Urothelium cell line (cell line): Measurements from ENCODE around the gene ARL15.

Source experiments
- DNase-seq: peaks from one replicate; pipeline ENCODE4 v3.0.0; 2011; ENCODE audit warnings: low spot score, mixed read lengths
- FAIRE-seq: peaks from 2 replicates; lab custom pipeline; 2011; peaks lifted over from hg19 to GRCh38; lab: Jason Lieb, UNC

Gene ARL15

DNA sequence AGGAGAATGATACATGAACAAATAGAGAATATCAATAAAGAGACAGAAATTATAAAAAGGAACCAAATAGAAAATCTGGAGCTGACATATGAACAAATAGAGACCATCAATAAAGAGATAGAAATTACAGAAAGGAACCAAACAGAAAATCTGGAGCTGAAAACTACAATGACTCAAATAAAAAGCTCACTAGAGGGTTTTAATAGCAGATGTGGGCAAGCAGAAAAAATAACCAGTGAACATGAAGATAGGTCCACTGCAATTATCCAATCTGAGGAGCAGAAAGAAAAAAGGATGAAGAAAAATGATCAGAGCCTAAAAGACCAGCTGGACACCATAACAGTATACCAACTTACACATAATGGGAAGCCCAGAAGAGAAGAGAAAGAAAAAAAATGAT, 353.7 kb downstream of the ARL15 start:
- FAIRE-seq: no peak

GRCh38 chr5:53956196-53956595, 354.2 kb downstream of the ARL15 start:
- FAIRE-seq (no peak), DNase-seq (no peak)

More for the DNA sequence above, 353.7 kb downstream of the ARL15 start:
- DNase-seq: no peak

- FAIRE-seq (no peak), DNase-seq (no peak)
These were observed 359.8 kb downstream of the ARL15 start for GRCh38 chr5:53950621-53951020.

- FAIRE-seq (no peak), DNase-seq (no peak)
These were observed 361.8 kb downstream of the ARL15 start for GRCh38 chr5:53948598-53948997.

DNA sequence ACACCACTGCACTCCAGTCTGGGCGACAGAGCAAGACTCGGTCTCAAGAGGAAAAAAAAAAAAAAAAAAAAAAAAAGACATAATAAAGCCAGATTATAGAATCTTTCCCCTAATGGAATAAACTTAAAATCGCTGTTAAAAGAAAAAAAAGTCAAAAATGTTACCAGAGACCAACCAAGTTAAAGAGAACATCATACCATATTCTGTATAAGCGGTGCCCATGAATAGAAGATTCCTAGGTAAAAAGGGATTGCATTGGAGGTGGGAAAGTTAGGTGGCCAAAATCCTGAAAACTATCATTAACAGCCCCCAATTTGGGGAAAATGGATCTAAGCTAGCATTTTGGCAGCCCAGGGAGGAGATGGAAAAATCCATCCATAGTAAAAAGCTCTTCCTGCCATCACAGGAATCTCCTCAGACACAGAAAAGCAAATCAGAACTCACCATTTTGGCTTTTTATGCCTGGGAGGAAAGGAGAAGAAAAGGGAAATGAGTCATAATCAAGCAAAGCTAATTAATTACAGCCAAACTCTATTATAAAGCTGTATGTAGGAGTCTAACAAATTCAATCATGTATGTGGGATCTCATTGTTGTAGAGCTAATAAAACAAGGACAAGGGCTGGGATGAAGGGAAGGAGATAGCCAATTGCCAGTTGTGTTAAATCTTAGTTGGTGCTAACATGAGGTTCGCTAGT, 363.8 kb downstream of the ARL15 start:
- DNase-seq (no peak), FAIRE-seq (no peak)

GRCh38 chr5:53944981-53945380, 365.4 kb downstream of the ARL15 start:
- no peak for FAIRE-seq
- no peak for DNase-seq

- FAIRE-seq: no peak
- DNase-seq: no peak
These were observed 366.4 kb downstream of the ARL15 start for GRCh38 chr5:53943938-53944337.

GRCh38 chr5:53942724-53943123, 367.6 kb downstream of the ARL15 start:
- DNase-seq (peak; percentile 29), FAIRE-seq (no peak)

DNA sequence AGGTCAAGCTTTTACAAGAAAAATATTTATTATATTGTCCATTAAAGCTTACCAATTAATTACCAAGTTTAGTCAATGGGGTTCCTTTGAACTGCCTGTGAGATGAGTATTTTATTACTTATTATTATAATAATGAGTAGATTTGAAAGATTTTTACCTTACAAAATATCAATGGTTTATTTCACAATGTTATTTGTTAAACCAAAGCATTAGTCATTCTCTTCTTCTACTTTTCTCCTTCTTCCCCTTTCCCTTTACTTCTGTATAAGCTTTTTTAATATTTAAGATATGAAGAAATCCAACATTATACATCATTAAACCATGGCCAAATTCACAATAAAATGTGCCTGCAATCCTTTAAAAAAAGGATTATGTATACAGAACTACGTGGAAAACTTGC, 369.5 kb downstream of the ARL15 start:
- no peak for DNase-seq
- no peak for FAIRE-seq

- DNase-seq (no peak), FAIRE-seq (no peak)
These were observed 372.9 kb downstream of the ARL15 start for GRCh38 chr5:53937467-53937866.

- FAIRE-seq: no peak
These were observed 373.7 kb downstream of the ARL15 start for GRCh38 chr5:53936481-53937352.

GRCh38 chr5:53934151-53934820, 376.1 kb downstream of the ARL15 start:
- DNase-seq (no peak), FAIRE-seq (no peak)

More at GRCh38 chr5:53936481-53937352, 373.7 kb downstream of the ARL15 start:
- no peak for DNase-seq

- FAIRE-seq: no peak
- no peak for DNase-seq
These were observed 378.0 kb downstream of the ARL15 start for GRCh38 chr5:53932351-53932750.

DNA sequence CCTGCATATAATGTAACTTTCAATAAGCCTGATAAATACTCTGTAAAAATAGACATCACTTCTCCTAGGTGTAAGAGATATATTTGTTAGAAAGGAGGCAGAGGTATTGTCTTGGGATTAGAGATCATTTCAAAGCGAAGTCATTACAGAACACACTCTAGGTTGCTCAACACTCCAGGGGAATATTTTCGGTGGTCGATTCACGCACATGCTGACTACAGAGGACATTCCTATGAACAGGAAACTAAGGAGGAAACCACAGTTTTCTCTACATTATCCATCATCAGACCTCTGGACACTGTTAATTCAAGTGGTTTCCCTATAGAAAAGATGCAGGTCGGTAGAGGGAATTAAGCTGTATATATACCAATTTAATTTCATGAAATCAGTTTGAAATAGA, 379.9 kb downstream of the ARL15 start:
- DNase-seq: no peak
- FAIRE-seq: no peak

GRCh38 chr5:53929570-53929969, 380.8 kb downstream of the ARL15 start:
- DNase-seq (no peak), FAIRE-seq (no peak)

GRCh38 chr5:53929152-53929551, 381.2 kb downstream of the ARL15 start:
- FAIRE-seq (no peak), DNase-seq (no peak)

DNA sequence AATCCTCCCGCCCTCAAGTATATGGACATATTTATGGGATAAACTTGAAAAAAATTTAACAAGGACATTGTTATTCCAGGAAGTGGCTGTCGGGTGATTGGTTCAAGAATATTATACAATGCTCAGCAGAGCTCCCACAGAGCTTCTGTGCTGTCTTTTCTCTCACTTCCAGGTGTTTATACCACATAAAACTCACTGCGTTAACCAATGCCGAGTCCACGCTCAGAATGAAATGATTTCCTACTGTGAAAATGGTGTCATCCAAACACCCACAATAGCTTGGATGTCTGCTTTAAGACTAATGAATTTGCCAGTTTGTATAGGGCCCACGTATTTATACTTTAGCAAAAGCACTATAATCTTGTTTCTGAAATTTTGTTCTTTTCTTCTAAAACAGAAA, 381.7 kb downstream of the ARL15 start:
- no peak for DNase-seq
- FAIRE-seq: no peak

- no peak for DNase-seq
- FAIRE-seq: peak; percentile 46
These were observed 382.6 kb downstream of the ARL15 start for GRCh38 chr5:53927668-53928247.

GRCh38 chr5:53926026-53926425, 384.3 kb downstream of the ARL15 start:
- no peak for FAIRE-seq
- no peak for DNase-seq

GRCh38 chr5:53924392-53924791, 386.0 kb downstream of the ARL15 start:
- DNase-seq (no peak), FAIRE-seq (no peak)

DNA sequence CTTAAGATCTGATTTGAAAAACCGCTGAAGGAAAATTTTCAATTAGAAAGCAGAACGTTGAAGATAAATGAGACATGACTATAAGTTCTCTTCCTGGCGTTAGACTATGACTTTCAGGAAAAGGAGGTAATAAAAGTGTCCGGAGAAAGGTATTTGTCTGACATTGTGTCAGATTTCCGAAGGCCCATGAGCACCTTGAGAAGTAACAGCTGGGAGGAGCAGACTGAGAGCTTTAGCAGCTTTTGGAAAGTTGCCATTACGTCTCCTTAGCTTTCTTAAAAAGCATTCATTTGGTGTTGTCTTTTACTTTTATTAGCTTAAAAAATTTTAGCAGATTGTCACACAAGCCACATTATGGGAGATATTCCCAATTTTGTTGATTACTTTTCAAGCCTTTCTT, 386.4 kb downstream of the ARL15 start:
- no peak for FAIRE-seq

More for the DNA sequence above, 386.4 kb downstream of the ARL15 start:
- DNase-seq: no peak
